ENCODE results near the gene PRSS2. TPM values are rescaled to one million over a fixed set of nuclear protein-coding genes. Genes with fewer than 3 reads are reported as not detected.
"Not testable (repeated sequence)": the region's sequence is repeated elsewhere in the genome, so short reads cannot be mapped to it uniquely, and the experiment has no call there.

Gene PRSS2
- polyA plus RNA-seq, 1 donor = not detected

GRCh38 chr7:142759433-142759832, 11.3 kb upstream of the PRSS2 start:
- DNase-seq (ENCODE audit: low read depth) = no peak

GRCh38 chr7:142760071-142760642, 10.6 kb upstream of the PRSS2 start:
- DNase-seq (ENCODE audit: low read depth) = no peak

GRCh38 chr7:142761606-142762005, 9.2 kb upstream of the PRSS2 start:
- DNase-seq (ENCODE audit: low read depth) = not testable (repeated sequence)

- no peak for DNase-seq (ENCODE audit: low read depth)
These were observed 8.7 kb upstream of the PRSS2 start for GRCh38 chr7:142762104-142762503.

- no peak for DNase-seq (ENCODE audit: low read depth)
These were observed 3.3 kb upstream of the PRSS2 start for GRCh38 chr7:142767451-142767850.

GRCh38 chr7:142767861-142768260, 2.9 kb upstream of the PRSS2 start:
- no peak for DNase-seq (ENCODE audit: low read depth)

- DNase-seq (ENCODE audit: low read depth) = not testable (repeated sequence)
These were observed 1.9 kb upstream of the PRSS2 start for GRCh38 chr7:142768885-142769284.

GRCh38 chr7:142771353-142771723, 568 bp downstream of the PRSS2 start:
- DNase-seq (ENCODE audit: low read depth) = no peak

GRCh38 chr7:142772051-142772450, 1.3 kb downstream of the PRSS2 start:
- no peak for DNase-seq (ENCODE audit: low read depth)

- DNase-seq (ENCODE audit: low read depth) = no peak
These were observed 1.9 kb downstream of the PRSS2 start for GRCh38 chr7:142772673-142773072.

GRCh38 chr7:142773230-142773629, 2.5 kb downstream of the PRSS2 start:
- no peak for DNase-seq (ENCODE audit: low read depth)

GRCh38 chr7:142773937-142774744, 3.4 kb downstream of the PRSS2 start:
- DNase-seq (ENCODE audit: low read depth) = no peak

- DNase-seq (ENCODE audit: low read depth) = no peak
These were observed 4.1 kb downstream of the PRSS2 start for GRCh38 chr7:142774826-142775225.

GRCh38 chr7:142775351-142776115, 4.8 kb downstream of the PRSS2 start:
- DNase-seq (ENCODE audit: low read depth) = not testable (repeated sequence)

GRCh38 chr7:142776206-142776844, 5.6 kb downstream of the PRSS2 start:
- DNase-seq (ENCODE audit: low read depth) = no peak

- DNase-seq (ENCODE audit: low read depth) = not testable (repeated sequence)
These were observed 6.1 kb downstream of the PRSS2 start for GRCh38 chr7:142776845-142777225.

- DNase-seq (ENCODE audit: low read depth) = no peak
These were observed 6.5 kb downstream of the PRSS2 start for GRCh38 chr7:142777318-142777717.

GRCh38 chr7:142782922-142783900, 12.4 kb downstream of the PRSS2 start:
- peak; percentile 60 for DNase-seq (ENCODE audit: low read depth)

- DNase-seq (ENCODE audit: low read depth) = no peak
These were observed 13.3 kb downstream of the PRSS2 start for GRCh38 chr7:142784096-142784495.

- no peak for DNase-seq (ENCODE audit: low read depth)
These were observed 13.9 kb downstream of the PRSS2 start for GRCh38 chr7:142784716-142785115.

- no peak for DNase-seq (ENCODE audit: low read depth)
These were observed 15.1 kb downstream of the PRSS2 start for GRCh38 chr7:142785841-142786250.
